HG03064 (cell line): Measurements from ENCODE around the gene UTP25.

Experiments used
- ATAC-seq: cut with Tn5 transposase; IDR thresholded peaks from one replicate; pipeline ENCODE4 v1.9.1; 2021; ENCODE audit warnings: low read depth; ENCODE audit not compliant: unreplicated experiment

The UTP25 gene

GRCh38 chr1:209805875-209806760 is 21.7 kb upstream of the UTP25 start, which contains the start of gene IRF6:
IRF6 (minus strand) TSS chr1:209806142; CDS start chr1:209801413, 4,729 bp downstream.
- ATAC-seq, result peak; percentile 88

GRCh38 chr1:209807509-209807908 is 20.3 kb upstream of the UTP25 start:
- ATAC-seq, result no peak

- ATAC-seq, result no peak
Measured at GRCh38 chr1:209808059-209808581, 19.7 kb upstream of the UTP25 start.

- ATAC-seq, result no peak
Measured at GRCh38 chr1:209809611-209810010, 18.2 kb upstream of the UTP25 start.

- no peak for ATAC-seq
Measured at GRCh38 chr1:209810783-209811182, 17.0 kb upstream of the UTP25 start.

GRCh38 chr1:209813902-209814301 is 13.9 kb upstream of the UTP25 start:
- no peak for ATAC-seq

- no peak for ATAC-seq
Measured at GRCh38 chr1:209815490-209815889, 12.3 kb upstream of the UTP25 start.

GRCh38 chr1:209815931-209816341 is 11.8 kb upstream of the UTP25 start:
- no peak for ATAC-seq

- ATAC-seq, result no peak
Measured at GRCh38 chr1:209816923-209817322, 10.8 kb upstream of the UTP25 start.

- ATAC-seq, result no peak
Measured at GRCh38 chr1:209817691-209818090, 10.1 kb upstream of the UTP25 start.

GRCh38 chr1:209819058-209819457 is 8.7 kb upstream of the UTP25 start:
- no peak for ATAC-seq

- no peak for ATAC-seq
Measured at GRCh38 chr1:209820986-209821385, 6.8 kb upstream of the UTP25 start.

- ATAC-seq, result no peak
Measured at GRCh38 chr1:209822706-209823105, 5.1 kb upstream of the UTP25 start.

- ATAC-seq, result no peak
Measured at GRCh38 chr1:209823143-209824041, 4.4 kb upstream of the UTP25 start.

- no peak for ATAC-seq
Measured at GRCh38 chr1:209825591-209826434, 2.0 kb upstream of the UTP25 start.

- no peak for ATAC-seq
Measured at GRCh38 chr1:209829716-209830115, 1.9 kb downstream of the UTP25 start.

- ATAC-seq, result no peak
Measured at GRCh38 chr1:209830722-209831121, 3.0 kb downstream of the UTP25 start.

GRCh38 chr1:209831615-209832014 is 3.8 kb downstream of the UTP25 start:
- ATAC-seq, result no peak

- no peak for ATAC-seq
Measured at GRCh38 chr1:209835782-209836298, 8.1 kb downstream of the UTP25 start.

- no peak for ATAC-seq
Measured at GRCh38 chr1:209837671-209838070, 9.9 kb downstream of the UTP25 start.
